HepG2 (cell line): Measurements from ENCODE around the gene ANGPTL2. TPM values are rescaled to one million over a fixed set of nuclear protein-coding genes. Genes with fewer than 3 reads are reported as not detected.

ENCODE experiments used
- ATAC-seq: fragments of 200-7000 bp; cut with Tn5 transposase; 3 replicates; pipeline ENCODE4 v1.9.1; 2020; ENCODE audit warnings: mild to moderate bottlenecking, moderate library complexity
- BruUV-seq: library from RNA; stranded (reverse); fragments of 400-500 nt; replicated peaks from 2 replicates; lab custom pipeline; 2021; lab: Mats Ljungman, UMichigan
- CTCF ChIA-PET: fragments of 300-600 bp; formaldehyde crosslinking; extraction: SDS; loops from one replicate; lab custom pipeline; 2021; ENCODE audit warnings: low total read pairs, inconsistent platforms, low intra/inter-chr PET ratio; lab: Yijun Ruan, JAX
- POLR2A ChIA-PET: fragments of 350-600 bp; sonication (Branson Sonifier 250); formaldehyde crosslinking; loops from one replicate; lab custom pipeline; 2020; ENCODE audit warnings: antibody characterized with exemption, inconsistent platforms; lab: Yijun Ruan, JAX
- DNase-seq: peaks from one replicate; pipeline ENCODE4 v3.0.0-alpha.2; 2015; ENCODE audit warnings: low spot score
- FAIRE-seq: peaks from 3 replicates; lab custom pipeline; 2011; peaks lifted over from hg19 to GRCh38; lab: Jason Lieb, UNC
- H2AFZ ChIP-seq: one replicate; pipeline ENCODE4 v1.6.1; 2011; ENCODE audit warnings: low read length, inconsistent platforms
- H3K27ac ChIP-seq: fragments of 300-600 bp; 3 replicates; pipeline ENCODE4 v1.8.0; 2011; ENCODE audit warnings: mixed run types, mild to moderate bottlenecking, mixed read lengths, low read length, inconsistent platforms; ENCODE audit not compliant: insufficient read depth; ENCODE audit errors: extremely low read length
- H3K27me3 ChIP-seq, 2 experiments: fragments of 200-600 bp in 1 of 2; 2 replicates in 1 of 2; 3 replicates in 1 of 2; pipeline versions ENCODE4 v1.6.0 to v1.8.0; 2011; ENCODE audit warnings: low read length in 2 of 2, mild to moderate bottlenecking in 2 of 2, moderate library complexity in 2 of 2, inconsistent platforms in 1 of 2; ENCODE audit not compliant: insufficient read depth in 2 of 2, control insufficient read depth in 1 of 2
- H3K36me3 ChIP-seq, 2 experiments: fragments of 200-600 bp in 1 of 2; replicated peaks in 1 of 2; 2 replicates in 1 of 2; 3 replicates in 1 of 2; pipeline versions ENCODE4 v1.5.1 to v1.8.0; 2011; ENCODE audit warnings: low read length in 2 of 2, inconsistent platforms in 1 of 2; ENCODE audit not compliant: insufficient read depth in 2 of 2, control insufficient read depth in 1 of 2
- H3K4me1 ChIP-seq: 2 replicates; pipeline ENCODE4 v1.5.1; 2012; ENCODE audit warnings: low read length, inconsistent platforms; ENCODE audit not compliant: insufficient read depth
- H3K4me2 ChIP-seq: 2 replicates; pipeline ENCODE4 v1.6.0; 2011; ENCODE audit warnings: low read depth, low read length, inconsistent platforms
- H3K4me3 ChIP-seq, 3 experiments: fragments of 200-600 bp in 1 of 3; sonication (generic), shearing (Covaris generic) in 1 of 3; replicated peaks in 1 of 3; 2 replicates each; pipeline ENCODE4 v1.5.1; 2011 to 2016; ENCODE audit warnings: low read length in 3 of 3, inconsistent platforms in 2 of 3, low read depth in 2 of 3, mild to moderate bottlenecking in 2 of 3, control low read depth in 1 of 3, mixed read lengths in 1 of 3; ENCODE audit not compliant: insufficient read depth in 1 of 3
- H3K79me2 ChIP-seq: one replicate; pipeline ENCODE4 v1.6.1; 2011; ENCODE audit warnings: low read length, inconsistent platforms; ENCODE audit not compliant: insufficient read depth
- H3K9ac ChIP-seq: 2 replicates; pipeline ENCODE4 v1.6.0; 2011; ENCODE audit warnings: mild to moderate bottlenecking, low read depth, low read length, inconsistent platforms; ENCODE audit not compliant: insufficient read depth
- H3K9me3 ChIP-seq: 2 replicates; pipeline ENCODE4 v1.5.1; 2012; ENCODE audit warnings: mild to moderate bottlenecking, low read length
- H4K20me1 ChIP-seq: 2 replicates; pipeline ENCODE4 v1.6.0; 2011; ENCODE audit warnings: inconsistent platforms, mild to moderate bottlenecking, low read length, moderate library complexity; ENCODE audit not compliant: insufficient read depth
- MTA3 ChIP-seq: sonication (generic); formaldehyde crosslinking; IDR thresholded peaks from 2 replicates; pipeline ENCODE4 v1.4.0; 2020; ENCODE audit warnings: missing genetic modification reagents
- NCOR1 ChIP-seq: fragments of 200-600 bp; sonication (generic); IDR thresholded peaks from 2 replicates; pipeline ENCODE4 v1.7.0; 2017; ENCODE audit warnings: antibody characterized with exemption, low read length, borderline replicate concordance
- ZNF629 ChIP-seq: sonication (generic); formaldehyde crosslinking; conservative IDR thresholded peaks from 2 replicates; pipeline ENCODE4 v1.5.0; 2020; ENCODE audit warnings: missing genetic modification reagents
- WGBS: methylation state at CpG from one replicate; pipeline ENCODE4 v1.1.6; 2017; ENCODE audit warnings: low lambda C conversion rate; 5-methylcytosine and 5-hydroxymethylcytosine counted together
- in situ Hi-C: cut with HindIII; loops from 2 replicates; pipeline ENCODE4 v1.10.0; 2017; ENCODE audit warnings: low pct_unique_long_range_greater_than_20kb; ENCODE audit not compliant: extremely low pct_ligation_motif_present
- intact Hi-C: fragments of 100-400 bp; cut with micrococcal nuclease; formaldehyde crosslinking; loops from one replicate; pipeline ENCODE4 v1.10.0; 2022; ENCODE audit not compliant: unreplicated experiment
- polyA plus RNA-seq, 8 experiments: library from polyadenylated mRNA; depleted of rRNA in 3 of 8; stranded (reverse) in 7 of 8; unstranded in 1 of 8; fragments of >200 nt; fragmentation: Illumina TruSeq in 4 of 8; extraction: Trizol in 4 of 8; gene quantifications; 2 replicates each; pipeline versions ENCODE4 v1.2.1 to v1.2.3, GENCODE V29; 2011 to 2016; ENCODE audit warnings: low read depth in 4 of 8, missing spikeins in 1 of 8, mixed read lengths in 1 of 8; ENCODE audit not compliant: insufficient read depth in 1 of 8
- total RNA-seq, 5 experiments: library from RNA; depleted of rRNA; stranded (reverse); fragments of >200 nt; fragmentation: Illumina TruSeq; extraction: Trizol; gene quantifications; 2 replicates each; pipeline ENCODE4 v1.2.3, GENCODE V29; 2016; ENCODE audit warnings: low read depth in 1 of 5
- TF ChIP-seq, protein P1 (sequence below): sonication (generic); formaldehyde crosslinking; IDR thresholded peaks from 2 replicates; pipeline ENCODE4 v1.4.0; 2020; ENCODE audit warnings: mild to moderate bottlenecking, missing genetic modification reagents

Gene ANGPTL2
- total and polyA plus RNA-seq, 2 of the 13 experiments (the other 11 are each of a cell fraction or from before 2014, with no cell fraction given): 0.91 to 21.0 TPM

DNA sequence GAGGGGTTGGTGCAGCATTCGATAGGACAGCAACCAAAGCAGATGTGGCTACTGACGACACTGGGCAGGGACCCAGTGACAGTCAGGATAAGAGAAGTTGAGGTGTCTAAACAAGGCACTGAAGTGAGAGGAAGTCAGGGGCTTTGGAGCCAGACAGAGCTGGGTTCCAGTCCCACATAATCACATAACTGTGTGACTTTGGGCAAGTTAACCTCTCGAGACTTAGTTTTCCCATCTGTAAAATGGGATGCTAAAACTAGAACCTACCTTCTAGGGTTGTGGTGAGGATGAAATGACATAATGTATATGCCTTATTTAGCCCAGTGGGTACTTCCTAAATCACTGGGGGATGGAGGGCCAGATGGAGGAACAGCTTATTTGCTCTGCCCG, 3.1 kb downstream of the ANGPTL2 start:
- no peak overlapping the region for H3K9ac ChIP-seq
- 84% methylated on average over 4 of the region's 4 CpGs for WGBS
- intact Hi-C loops: no loop called here

More for the DNA sequence above, 3.1 kb downstream of the ANGPTL2 start:
- CTCF ChIA-PET: no interaction called here
- no peak overlapping the region for H2AFZ ChIP-seq
- TF ChIP-seq ZNF629 (CRISPR knock-in tag) (peak; percentile 78), MTA3 (CRISPR knock-in tag) (no peak), NCOR1 (no peak)
- TF ChIP-seq, protein P1, sequence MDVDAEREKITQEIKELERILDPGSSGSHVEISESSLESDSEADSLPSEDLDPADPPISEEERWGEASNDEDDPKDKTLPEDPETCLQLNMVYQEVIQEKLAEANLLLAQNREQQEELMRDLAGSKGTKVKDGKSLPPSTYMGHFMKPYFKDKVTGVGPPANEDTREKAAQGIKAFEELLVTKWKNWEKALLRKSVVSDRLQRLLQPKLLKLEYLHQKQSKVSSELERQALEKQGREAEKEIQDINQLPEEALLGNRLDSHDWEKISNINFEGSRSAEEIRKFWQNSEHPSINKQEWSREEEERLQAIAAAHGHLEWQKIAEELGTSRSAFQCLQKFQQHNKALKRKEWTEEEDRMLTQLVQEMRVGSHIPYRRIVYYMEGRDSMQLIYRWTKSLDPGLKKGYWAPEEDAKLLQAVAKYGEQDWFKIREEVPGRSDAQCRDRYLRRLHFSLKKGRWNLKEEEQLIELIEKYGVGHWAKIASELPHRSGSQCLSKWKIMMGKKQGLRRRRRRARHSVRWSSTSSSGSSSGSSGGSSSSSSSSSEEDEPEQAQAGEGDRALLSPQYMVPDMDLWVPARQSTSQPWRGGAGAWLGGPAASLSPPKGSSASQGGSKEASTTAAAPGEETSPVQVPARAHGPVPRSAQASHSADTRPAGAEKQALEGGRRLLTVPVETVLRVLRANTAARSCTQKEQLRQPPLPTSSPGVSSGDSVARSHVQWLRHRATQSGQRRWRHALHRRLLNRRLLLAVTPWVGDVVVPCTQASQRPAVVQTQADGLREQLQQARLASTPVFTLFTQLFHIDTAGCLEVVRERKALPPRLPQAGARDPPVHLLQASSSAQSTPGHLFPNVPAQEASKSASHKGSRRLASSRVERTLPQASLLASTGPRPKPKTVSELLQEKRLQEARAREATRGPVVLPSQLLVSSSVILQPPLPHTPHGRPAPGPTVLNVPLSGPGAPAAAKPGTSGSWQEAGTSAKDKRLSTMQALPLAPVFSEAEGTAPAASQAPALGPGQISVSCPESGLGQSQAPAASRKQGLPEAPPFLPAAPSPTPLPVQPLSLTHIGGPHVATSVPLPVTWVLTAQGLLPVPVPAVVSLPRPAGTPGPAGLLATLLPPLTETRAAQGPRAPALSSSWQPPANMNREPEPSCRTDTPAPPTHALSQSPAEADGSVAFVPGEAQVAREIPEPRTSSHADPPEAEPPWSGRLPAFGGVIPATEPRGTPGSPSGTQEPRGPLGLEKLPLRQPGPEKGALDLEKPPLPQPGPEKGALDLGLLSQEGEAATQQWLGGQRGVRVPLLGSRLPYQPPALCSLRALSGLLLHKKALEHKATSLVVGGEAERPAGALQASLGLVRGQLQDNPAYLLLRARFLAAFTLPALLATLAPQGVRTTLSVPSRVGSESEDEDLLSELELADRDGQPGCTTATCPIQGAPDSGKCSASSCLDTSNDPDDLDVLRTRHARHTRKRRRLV (CRISPR knock-in tag): no peak
- TF ChIP-seq, all 625 proteins: peak for 1
- H3K27me3 ChIP-seq: no peaks in the 10 kb centered on the region; a peak in 1 of 5 replicates
- H3K27ac ChIP-seq: no peak overlapping the region
- no peaks in the 10 kb centered on the region for H3K36me3 ChIP-seq
- peaks cover 37% of the 10 kb centered on the region for H3K4me1 ChIP-seq
- H3K79me2 ChIP-seq: no peaks in the 10 kb centered on the region
- POLR2A ChIA-PET: no interaction called here
- H3K4me2 ChIP-seq: no peak overlapping the region
- no peak for ATAC-seq
- no peak overlapping the region for H3K4me3 ChIP-seq
- in situ Hi-C loops: no loop called here
- no peaks in the 10 kb centered on the region for H3K9me3 ChIP-seq
- H4K20me1 ChIP-seq: no peaks in the 10 kb centered on the region
- no peak for FAIRE-seq
- DNase-seq: no peak
- no TSS peak for BruUV-seq
